ENCODE measurements around the gene CHST6. TPM values are rescaled to one million over a fixed set of nuclear protein-coding genes. Genes with fewer than 3 reads are reported as not detected.

The CHST6 gene
- total RNA-seq, 1 experiment from 2014 or later: 17.9 TPM

GRCh38 chr16:75483222-75483621 is 12.0 kb downstream of the CHST6 start:
- Histone ChIP-seq H3K9me2 (ENCODE audit: insufficient read depth) (no peaks in the 10 kb centered on the region), H3K79me2 (ENCODE audit: insufficient read depth, low read length) (no peaks in the 10 kb centered on the region), H4K20me1 (ENCODE audit: insufficient read depth) (no peaks in the 10 kb centered on the region), H3K4me1 (ENCODE audit: control insufficient read depth in 1 of 2, insufficient read depth in 2 of 2, low read length in 2 of 2) (peaks cover 44 to 63% of the 10 kb centered on the region in 2 experiments), H3K4me3 (replicated peaks in 1 of 2; ENCODE audit: low read depth in 1 of 2, low read length in 2 of 2) (peak overlapping the region; percentile 25 to 46), H3K36me3 (ENCODE audit: control insufficient read depth in 1 of 2, insufficient read depth in 2 of 2, low read length in 2 of 2) (no peaks in the 10 kb centered on the region), H3K9me3 (ENCODE audit: control insufficient read depth in 1 of 2, insufficient read depth in 1 of 2, low read depth in 1 of 2, low read length in 2 of 2) (no peaks in the 10 kb centered on the region), H3K4me2 (ENCODE audit: low read length) (peak overlapping the region; percentile 72), H3K9ac (ENCODE audit: low read length) (peak overlapping the region; percentile 60), H3K27me3 (ENCODE audit: insufficient read depth, low read length) (no peaks in the 10 kb centered on the region), H2AFZ (ENCODE audit: low read depth, low read length, poor library complexity, severe bottlenecking) (no peak overlapping the region), H3K27ac (ENCODE audit: low read depth, low read length) (peak overlapping the region; percentile 99)
- DNase-seq (ENCODE audit: low read depth, low spot score) (peak; percentile 97), ATAC-seq (peak; percentile 95)
- RAD21 ChIA-PET (ENCODE audit: low non-redundant PET in 1 of 2, low total read pairs in 2 of 2, uncharacterized antibody in 2 of 2, unreplicated experiment in 2 of 2): no interaction called here
- intact Hi-C loops (cut with micrococcal nuclease): no loop called here
- POLR2A ChIA-PET: interaction anchor here (1.2 kb wide), 2 partner anchors 12 to 38 kb away, joined by 3 to 7 read pairs; partner anchors contain the start of gene CHST6
- BruUV-seq (replicated peaks): no TSS peak
- CTCF ChIA-PET: interaction anchor here (0.9 to 3.4 kb wide), 3 partner anchors 8 to 34 kb away, joined by 3 to 23 read pairs (median 4); no protein-coding TSS in a partner anchor
- TF ChIP-seq SRF (IDR thresholded peaks at IDR 0.05; ENCODE audit: low read depth) (no peak; the same call in 1 of the 2 replicates), CBX3 (IDR thresholded peaks at IDR 0.05; ENCODE audit: low read depth) (peak; percentile 90), ELF1 (IDR thresholded peaks at IDR 0.05; ENCODE audit: borderline replicate concordance, low read depth) (no peak; the same call in 1 of the 2 replicates), CEBPB (IDR thresholded peaks at IDR 0.05; ENCODE audit: low read depth) (no peak; the same call in 1 of the 2 replicates), ZNF274 (IDR thresholded peaks at IDR 0.05; ENCODE audit: low read depth, low read length) (no peak), FOSL1 (IDR thresholded peaks at IDR 0.05; ENCODE audit: low read depth) (peak; percentile 92), EZH2 (IDR thresholded peaks at IDR 0.05) (no peak), SP1 (IDR thresholded peaks at IDR 0.05; ENCODE audit: low read depth) (peak; percentile 94), ZFX (IDR thresholded peaks at IDR 0.05) (no peak), EZH2phosphoT487 (IDR thresholded peaks at IDR 0.05; ENCODE audit: borderline replicate concordance) (no peak), POLR2AphosphoS5 (IDR thresholded peaks at IDR 0.05; ENCODE audit: low read depth, low read length) (peak; percentile 87), ZBTB33 (IDR thresholded peaks at IDR 0.05; ENCODE audit: extremely low read depth, insufficient replicate concordance, low read length) (no peak), RAD21 (IDR thresholded peaks at IDR 0.05; ENCODE audit: low read depth) (peak; percentile 32), SIN3A (IDR thresholded peaks at IDR 0.05; ENCODE audit: low read depth) (peak; percentile 68), MAX (IDR thresholded peaks at IDR 0.05) (no peak), EGR1 (IDR thresholded peaks at IDR 0.05; ENCODE audit: low read depth) (no peak), TCF7L2 (IDR thresholded peaks at IDR 0.05; ENCODE audit: borderline replicate concordance, extremely low read depth, insufficient read depth, insufficient read length) (peak; percentile 11), POLR2A (IDR thresholded peaks at IDR 0.05; ENCODE audit: borderline replicate concordance, extremely low read depth, insufficient read depth, insufficient read length) (peak; percentile 41), REST (IDR thresholded peaks at IDR 0.05; ENCODE audit: low read depth) (no peak), CTCF (IDR thresholded peaks at IDR 0.05 in 2 of 3, conservative IDR thresholded peaks at IDR 0.05 in 1 of 3; ENCODE audit: borderline replicate concordance in 1 of 3, insufficient read depth in 1 of 3, low read depth in 2 of 3, low read length in 2 of 3) (no peak), JUND (IDR thresholded peaks at IDR 0.05) (peak; percentile 96), YY1 (IDR thresholded peaks at IDR 0.05; ENCODE audit: extremely low read depth, insufficient replicate concordance, low read depth, low read length) (no peak)
